SK-N-SH (cell line): Measurements from ENCODE around the gene MCM9.

Experiments
- CHD2 ChIP-seq: fragments of 150-350 bp; IDR thresholded peaks from 2 replicates; pipeline ENCODE4 v1.6.1; 2018; ENCODE audit warnings: low read length; ENCODE audit not compliant: partially characterized antibody
- EP300 ChIP-seq, 2 experiments: IDR thresholded peaks; 2 replicates each; pipeline versions ENCODE4 v1.4.0 to v1.6.1; 2012; ENCODE audit warnings: borderline replicate concordance in 1 of 2, low read depth in 1 of 2, low read length in 1 of 2
- EZH2phosphoT487 ChIP-seq: fragments of 200-600 bp; sonication (generic); IDR thresholded peaks from 2 replicates; pipeline ENCODE4 v1.6.1; 2017; ENCODE audit warnings: low read depth, mixed run types, mild to moderate bottlenecking, antibody characterized with exemption, moderate library complexity, borderline replicate concordance
- GATA2 ChIP-seq: sonication (generic); formaldehyde crosslinking; IDR thresholded peaks from 2 replicates; pipeline ENCODE4 v1.5.0; 2020; ENCODE audit warnings: mild to moderate bottlenecking, missing genetic modification reagents
- NFIC ChIP-seq: IDR thresholded peaks from 2 replicates; pipeline ENCODE4 v1.4.0; 2012; ENCODE audit warnings: borderline replicate concordance
- NRF1 ChIP-seq: IDR thresholded peaks from 2 replicates; pipeline ENCODE4 v1.6.1; 2012; ENCODE audit warnings: low read depth, mild to moderate bottlenecking, low read length
- RAD21 ChIP-seq: IDR thresholded peaks from 2 replicates; pipeline ENCODE4 v1.6.1; 2012; ENCODE audit warnings: mild to moderate bottlenecking, low read length
- RXRA ChIP-seq: IDR thresholded peaks from 2 replicates; pipeline ENCODE4 v1.4.0; 2012; ENCODE audit warnings: low read depth, mild to moderate bottlenecking, borderline replicate concordance
- SIN3A ChIP-seq: IDR thresholded peaks from 2 replicates; pipeline ENCODE4 v1.6.1; 2012; ENCODE audit warnings: low read depth, mild to moderate bottlenecking, low read length, moderate library complexity, borderline replicate concordance
- SMC3 ChIP-seq: IDR thresholded peaks from 2 replicates; pipeline ENCODE4 v1.6.1; 2012; ENCODE audit warnings: low read depth, low read length, improper control_type of control experiment
- TAF1 ChIP-seq: IDR thresholded peaks from 2 replicates; pipeline ENCODE4 v1.6.1; 2012; ENCODE audit warnings: low read depth, mild to moderate bottlenecking, low read length, moderate library complexity, borderline replicate concordance
- TF ChIP-seq, protein P1 (sequence below): fragments of 200-600 bp; sonication (generic); IDR thresholded peaks from 2 replicates; pipeline ENCODE4 v1.6.1; 2017; ENCODE audit warnings: antibody characterized with exemption, mild to moderate bottlenecking, moderate library complexity
- TF ChIP-seq, protein P2 (sequence below): fragments of 150-350 bp; IDR thresholded peaks from 2 replicates; pipeline ENCODE4 v1.6.1; 2017; ENCODE audit warnings: antibody characterized with exemption, low read length, low read depth, borderline replicate concordance
- TF ChIP-seq, protein P3 (sequence below): IDR thresholded peaks from 2 replicates; pipeline ENCODE4 v1.4.0; 2012; ENCODE audit warnings: low read depth

DNA sequence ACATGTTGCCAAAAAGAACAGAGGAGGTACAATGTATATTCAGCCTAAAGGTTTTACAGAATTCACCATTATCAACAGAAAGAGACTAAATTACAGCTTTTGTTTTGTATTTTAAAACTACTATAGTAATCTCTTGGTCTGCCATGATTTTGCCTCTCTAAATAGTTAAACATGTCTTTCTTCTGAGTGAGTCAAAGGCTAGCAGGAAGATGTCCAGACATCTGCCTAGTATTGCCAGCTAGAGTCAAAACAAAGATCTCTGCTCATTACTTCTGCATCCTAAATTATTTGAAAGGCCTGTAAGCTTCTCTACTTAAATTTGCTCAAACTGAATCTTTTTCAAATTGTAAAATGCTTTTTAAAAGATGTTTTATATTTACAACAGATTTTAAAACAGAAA is 32.2 kb downstream of the MCM9 start:
- no peak for TF ChIP-seq RXRA
- TF ChIP-seq SIN3A: no peak
- TF ChIP-seq EP300 (IDR thresholded peaks at IDR 0.05; ENCODE audit: borderline replicate concordance in 1 of 2, low read depth in 1 of 2, low read length in 1 of 2): no peak
- TF ChIP-seq NFIC: no peak
- TF ChIP-seq, protein P1, sequence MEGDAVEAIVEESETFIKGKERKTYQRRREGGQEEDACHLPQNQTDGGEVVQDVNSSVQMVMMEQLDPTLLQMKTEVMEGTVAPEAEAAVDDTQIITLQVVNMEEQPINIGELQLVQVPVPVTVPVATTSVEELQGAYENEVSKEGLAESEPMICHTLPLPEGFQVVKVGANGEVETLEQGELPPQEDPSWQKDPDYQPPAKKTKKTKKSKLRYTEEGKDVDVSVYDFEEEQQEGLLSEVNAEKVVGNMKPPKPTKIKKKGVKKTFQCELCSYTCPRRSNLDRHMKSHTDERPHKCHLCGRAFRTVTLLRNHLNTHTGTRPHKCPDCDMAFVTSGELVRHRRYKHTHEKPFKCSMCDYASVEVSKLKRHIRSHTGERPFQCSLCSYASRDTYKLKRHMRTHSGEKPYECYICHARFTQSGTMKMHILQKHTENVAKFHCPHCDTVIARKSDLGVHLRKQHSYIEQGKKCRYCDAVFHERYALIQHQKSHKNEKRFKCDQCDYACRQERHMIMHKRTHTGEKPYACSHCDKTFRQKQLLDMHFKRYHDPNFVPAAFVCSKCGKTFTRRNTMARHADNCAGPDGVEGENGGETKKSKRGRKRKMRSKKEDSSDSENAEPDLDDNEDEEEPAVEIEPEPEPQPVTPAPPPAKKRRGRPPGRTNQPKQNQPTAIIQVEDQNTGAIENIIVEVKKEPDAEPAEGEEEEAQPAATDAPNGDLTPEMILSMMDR: no peak
- TF ChIP-seq SMC3: no peak
- TF ChIP-seq TAF1: no peak
- TF ChIP-seq, protein P2, sequence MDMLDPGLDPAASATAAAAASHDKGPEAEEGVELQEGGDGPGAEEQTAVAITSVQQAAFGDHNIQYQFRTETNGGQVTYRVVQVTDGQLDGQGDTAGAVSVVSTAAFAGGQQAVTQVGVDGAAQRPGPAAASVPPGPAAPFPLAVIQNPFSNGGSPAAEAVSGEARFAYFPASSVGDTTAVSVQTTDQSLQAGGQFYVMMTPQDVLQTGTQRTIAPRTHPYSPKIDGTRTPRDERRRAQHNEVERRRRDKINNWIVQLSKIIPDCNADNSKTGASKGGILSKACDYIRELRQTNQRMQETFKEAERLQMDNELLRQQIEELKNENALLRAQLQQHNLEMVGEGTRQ: no peak
- TF ChIP-seq, protein P3, sequence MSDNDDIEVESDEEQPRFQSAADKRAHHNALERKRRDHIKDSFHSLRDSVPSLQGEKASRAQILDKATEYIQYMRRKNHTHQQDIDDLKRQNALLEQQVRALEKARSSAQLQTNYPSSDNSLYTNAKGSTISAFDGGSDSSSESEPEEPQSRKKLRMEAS: no peak
- TF ChIP-seq CHD2: no peak
- no peak for TF ChIP-seq RAD21
- TF ChIP-seq GATA2 (CRISPR knock-in tag): no peak
- no peak for TF ChIP-seq EZH2phosphoT487
- no peak for TF ChIP-seq NRF1
